Spleen (tissue), 11 donors: Measurements from ENCODE around the gene ZBTB17. TPM values are rescaled to one million over a fixed set of nuclear protein-coding genes. Genes with fewer than 3 reads are reported as not detected.

Experiments
- DNase-seq: peaks from one replicate; pipeline ENCODE4 v3.0.0-alpha.2; 2020
- H3K27ac ChIP-seq, 8 donors: fragments of 200-600 bp; sonication (generic) in 7 of 8; 1 replicate in 4 of 8; 2 replicates in 4 of 8; pipeline versions ENCODE4 v1.5.0 to v1.8.0; 2016 to 2021; ENCODE audit warnings: inconsistent platforms in 4 of 8, mild to moderate bottlenecking in 4 of 8, moderate library complexity in 1 of 8
- H3K27me3 ChIP-seq, 7 donors: fragments of 200-600 bp; sonication (generic) in 6 of 7; replicated peaks in 1 of 7; 1 replicate in 4 of 7; 2 replicates in 3 of 7; pipeline versions ENCODE4 v1.5.0 to v1.8.0; 2016 to 2021; ENCODE audit warnings: inconsistent platforms in 3 of 7, mild to moderate bottlenecking in 1 of 7
- H3K36me3 ChIP-seq, 6 donors: fragments of 200-600 bp; sonication (generic) in 5 of 6; 1 replicate in 4 of 6; 2 replicates in 2 of 6; pipeline versions ENCODE4 v1.5.0 to v1.8.0; 2016 to 2021; ENCODE audit warnings: inconsistent platforms in 2 of 6
- H3K4me1 ChIP-seq, 6 donors: fragments of 200-600 bp; sonication (generic) in 5 of 6; 1 replicate in 3 of 6; 2 replicates in 3 of 6; pipeline versions ENCODE4 v1.5.0 to v1.8.0; 2016 to 2021; ENCODE audit warnings: inconsistent platforms in 3 of 6
- H3K4me3 ChIP-seq, 8 donors: fragments of 200-600 bp; sonication (generic) in 7 of 8; 1 replicate in 4 of 8; 2 replicates in 4 of 8; pipeline versions ENCODE4 v1.5.0 to v1.8.0; 2016 to 2021; ENCODE audit warnings: inconsistent platforms in 4 of 8, mild to moderate bottlenecking in 4 of 8, moderate library complexity in 2 of 8
- H3K9me3 ChIP-seq, 8 donors: fragments of 200-600 bp; sonication (generic) in 7 of 8; 1 replicate in 4 of 8; 2 replicates in 4 of 8; pipeline versions ENCODE4 v1.5.0 to v1.8.0; 2016 to 2021; ENCODE audit warnings: inconsistent platforms in 4 of 8
- POLR2A ChIP-seq, 3 donors: fragments of 450-650 bp; IDR thresholded peaks; one replicate each; pipeline ENCODE4 v1.5.1; 2017; ENCODE audit warnings: antibody characterized with exemption in 3 of 3, mild to moderate bottlenecking in 1 of 3
- POLR2AphosphoS5 ChIP-seq, 3 donors: sonication (generic); formaldehyde crosslinking; IDR thresholded peaks; one replicate each; pipeline ENCODE4 v1.5.1; 2017; ENCODE audit warnings: antibody characterized with exemption in 3 of 3
- WGBS, 5 donors: extraction: QIAGEN DNeasy Blood & Tissue Kit in 3 of 5; methylation state at CpG; one replicate each; pipeline versions ENCODE4 v1.1.5 to v1.1.7; 2013 to 2018; 5-methylcytosine and 5-hydroxymethylcytosine counted together
- intact Hi-C: fragments of 100-400 bp; cut with DNase I; formaldehyde crosslinking; loops from one replicate; pipeline ENCODE4 v1.15.0; 2023; ENCODE audit warnings: low total_unique reads
- polyA plus RNA-seq, 3 donors: library from polyadenylated mRNA; stranded (reverse); fragments of 200-250 nt; gene quantifications; one replicate each; pipeline ENCODE4 v1.2.1, GENCODE V29; 2013
- total RNA-seq, 7 donors: library from RNA; depleted of rRNA in 3 of 7; stranded (reverse); fragments of >200 nt in 3 of 7; fragmentation: NEBNext Ultra II Directional in 4 of 7; extraction: Animal tissue kit (Norgen Biotek cat#: 25700) in 4 of 7; gene quantifications; one replicate each; pipeline versions ENCODE4 v1.1.0 to v1.2.1, GENCODE V29; 2016 to 2021
- TF ChIP-seq, protein P1 (sequence below), 11 experiments: fragments of 200-600 bp in 7 of 11; fragments of 450-650 bp in 4 of 11; sonication (generic) in 4 of 11; IDR thresholded peaks in 8 of 11; conservative IDR thresholded peaks in 3 of 11; 1 replicate in 7 of 11; 2 replicates in 4 of 11; pipeline versions ENCODE4 v1.4.0 to v1.8.0; 2016 to 2021; ENCODE audit warnings: antibody characterized with exemption in 11 of 11, inconsistent platforms in 4 of 11, mild to moderate bottlenecking in 1 of 11
- donor health status: healthy with polysubstance abuse.
- donor health status: DM: no; HTN: no; CAD: no; lungs with moderate emphysema.
- donor health status: DM: no; HTN: no; CAD: no.
- donor health status: Bipolar disorder and iron deficiency.
- donor health status: healthy.
- donor health status: DM: no; HTN: no; CAD: no.
- donor health status: DM: yes; HTN: yes; CAD: no.

ZBTB17 gene
- total and polyA plus RNA-seq, 10 donors: 36.8 to 139 (median 53.4) TPM

DNA sequence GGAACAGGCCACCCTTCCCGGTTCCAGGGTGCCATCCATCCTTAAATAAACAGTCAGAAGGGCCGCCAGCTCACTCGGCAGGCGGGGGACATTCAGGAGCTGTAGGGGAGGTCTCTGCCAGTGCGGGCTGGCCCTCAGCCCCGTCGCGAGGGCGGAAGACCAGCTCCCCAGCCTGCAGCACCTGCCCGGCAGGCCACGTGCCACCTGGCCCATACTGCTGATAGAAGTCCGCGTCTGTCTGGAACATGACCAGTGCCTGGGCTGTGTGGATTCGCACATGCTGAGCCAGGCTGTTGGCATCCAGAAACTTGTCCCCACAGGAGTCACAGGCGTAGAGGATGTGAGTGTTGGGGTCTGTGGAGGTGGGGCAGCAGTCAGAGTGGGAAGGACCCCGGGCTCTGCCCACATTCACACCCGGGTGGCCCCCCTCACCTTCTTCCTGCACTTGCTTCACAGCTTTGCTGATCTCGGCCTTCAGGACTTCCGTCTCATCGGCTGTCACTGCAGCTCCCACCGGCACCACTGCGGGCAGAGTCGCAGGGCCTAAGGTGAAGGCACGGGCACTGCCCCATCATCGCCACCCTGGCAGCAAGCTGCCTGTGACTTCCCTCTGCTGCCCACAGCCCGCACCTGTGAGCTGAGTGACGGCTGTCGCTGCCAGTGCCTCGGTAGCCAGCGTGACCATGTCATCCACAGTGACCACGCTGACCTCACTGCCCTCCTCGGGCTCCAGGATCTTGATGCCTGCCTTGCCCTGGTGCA lies 33.8 kb downstream of the ZBTB17 start:
- TF ChIP-seq POLR2A (IDR thresholded peaks at IDR 0.05) (no peak), POLR2AphosphoS5 (IDR thresholded peaks at IDR 0.05) (peak in 2 of 3 donors; percentile 43 to 65)
- H3K4me3 ChIP-seq: no peak overlapping the region
- H3K9me3 ChIP-seq: no peaks in the 10 kb centered on the region
- no peak for DNase-seq
- WGBS, 5 donors: 75 to 85% (median 82%) methylated on average over 14 to 32 of the region's 32 CpGs
- no peaks in the 10 kb centered on the region for H3K27me3 ChIP-seq
- peaks cover 0 to 61% (median 23%) of the 10 kb centered on the region in 6 donors for H3K4me1 ChIP-seq
- H3K27ac ChIP-seq: peak overlapping the region in 1 of 8 donors; percentile 45
- intact Hi-C loops: no loop called here
- peaks cover 5 to 100% (median 97%) of the 10 kb centered on the region in 6 donors for H3K36me3 ChIP-seq

DNA sequence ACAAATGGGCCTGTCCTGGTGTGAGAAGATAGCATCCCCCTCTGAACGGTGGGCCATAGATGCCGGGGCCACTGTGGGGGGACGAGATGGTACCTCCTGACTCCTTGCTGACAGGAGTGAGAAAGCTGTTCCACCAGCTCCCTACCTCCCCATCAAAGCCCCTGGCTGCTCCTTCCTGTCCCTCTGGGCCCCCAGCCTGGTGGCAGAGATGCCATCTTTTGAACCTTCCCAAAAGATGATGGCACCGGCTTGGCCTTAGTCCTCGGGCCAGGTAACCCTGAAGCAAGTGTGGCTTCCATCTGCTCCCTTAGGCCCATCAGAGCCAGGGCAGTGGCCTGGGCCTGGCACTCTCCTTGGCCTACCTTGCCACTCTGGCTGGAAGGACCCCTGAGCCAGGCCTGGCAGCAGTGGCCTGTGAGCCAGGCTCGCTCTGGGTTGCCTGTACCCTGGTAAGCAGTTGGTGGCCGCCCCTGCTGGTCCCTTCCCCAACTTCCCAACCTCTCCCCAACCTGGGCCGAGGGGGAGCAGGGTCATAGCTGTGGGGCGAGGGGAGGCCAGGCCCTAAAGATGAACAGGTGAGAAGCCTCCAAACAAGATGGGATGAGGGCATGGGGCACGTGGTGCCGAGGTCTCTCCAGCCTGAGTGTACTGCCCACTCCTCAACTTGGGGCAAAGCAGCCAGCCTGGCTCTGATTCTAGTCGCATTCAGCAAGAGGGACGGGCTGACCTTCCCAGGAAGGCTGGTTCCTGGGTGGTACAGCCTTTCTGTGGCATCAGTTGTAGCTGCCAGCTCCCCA lies 34.7 kb downstream of the ZBTB17 start:
- peak in 2 of 3 donors; percentile 23 to 63 for TF ChIP-seq POLR2AphosphoS5 (IDR thresholded peaks at IDR 0.05)
- no peak for TF ChIP-seq POLR2A (IDR thresholded peaks at IDR 0.05)
- TF ChIP-seq, protein P1, sequence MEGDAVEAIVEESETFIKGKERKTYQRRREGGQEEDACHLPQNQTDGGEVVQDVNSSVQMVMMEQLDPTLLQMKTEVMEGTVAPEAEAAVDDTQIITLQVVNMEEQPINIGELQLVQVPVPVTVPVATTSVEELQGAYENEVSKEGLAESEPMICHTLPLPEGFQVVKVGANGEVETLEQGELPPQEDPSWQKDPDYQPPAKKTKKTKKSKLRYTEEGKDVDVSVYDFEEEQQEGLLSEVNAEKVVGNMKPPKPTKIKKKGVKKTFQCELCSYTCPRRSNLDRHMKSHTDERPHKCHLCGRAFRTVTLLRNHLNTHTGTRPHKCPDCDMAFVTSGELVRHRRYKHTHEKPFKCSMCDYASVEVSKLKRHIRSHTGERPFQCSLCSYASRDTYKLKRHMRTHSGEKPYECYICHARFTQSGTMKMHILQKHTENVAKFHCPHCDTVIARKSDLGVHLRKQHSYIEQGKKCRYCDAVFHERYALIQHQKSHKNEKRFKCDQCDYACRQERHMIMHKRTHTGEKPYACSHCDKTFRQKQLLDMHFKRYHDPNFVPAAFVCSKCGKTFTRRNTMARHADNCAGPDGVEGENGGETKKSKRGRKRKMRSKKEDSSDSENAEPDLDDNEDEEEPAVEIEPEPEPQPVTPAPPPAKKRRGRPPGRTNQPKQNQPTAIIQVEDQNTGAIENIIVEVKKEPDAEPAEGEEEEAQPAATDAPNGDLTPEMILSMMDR (IDR thresholded peaks at IDR 0.05 in 8 of 11, conservative IDR thresholded peaks at IDR 0.05 in 3 of 11): no peak
- Histone ChIP-seq H3K4me1 (peaks cover 0 to 55% (median 23%) of the 10 kb centered on the region in 6 donors), H3K9me3 (no peaks in the 10 kb centered on the region), H3K4me3 (no peak overlapping the region), H3K27ac (peak overlapping the region in 1 of 8 donors; percentile 45), H3K36me3 (peaks cover 5 to 100% (median 97%) of the 10 kb centered on the region in 6 donors), H3K27me3 (no peaks in the 10 kb centered on the region)
- DNase-seq: no peak
- intact Hi-C loops: no loop called here
- WGBS, 5 donors: 92 to 97% (median 94%) methylated on average over 6 to 13 of the region's 13 CpGs

GRCh38 chr1:15940110-15941043 lies 35.5 kb downstream of the ZBTB17 start:
- no peak overlapping the region for H3K4me3 ChIP-seq
- 69 to 82% (median 77%) methylated on average over 13 of the region's 13 CpGs for WGBS, 5 donors
- no peaks in the 10 kb centered on the region for H3K27me3 ChIP-seq
- H3K27ac ChIP-seq: peak overlapping the region in 3 of 8 donors; percentile 45 to 61 (median 56)
- peaks cover 4 to 100% (median 96%) of the 10 kb centered on the region in 6 donors for H3K36me3 ChIP-seq
- H3K4me1 ChIP-seq: peaks cover 0 to 54% (median 23%) of the 10 kb centered on the region in 6 donors
- H3K9me3 ChIP-seq: no peaks in the 10 kb centered on the region
- intact Hi-C loops: no loop called here
- no peak for TF ChIP-seq POLR2AphosphoS5 (IDR thresholded peaks at IDR 0.05)
- TF ChIP-seq, protein P1 (IDR thresholded peaks at IDR 0.05 in 8 of 11, conservative IDR thresholded peaks at IDR 0.05 in 3 of 11): no peak
- TF ChIP-seq POLR2A (IDR thresholded peaks at IDR 0.05): no peak
- no peak for DNase-seq
